Left ventricle myocardium inferior (tissue), 1 donor: ENCODE measurements around the gene C1QA. TPM values are rescaled to one million over a fixed set of nuclear protein-coding genes. Genes with fewer than 3 reads are reported as not detected.

Experiments
- DNase-seq: peaks from one replicate; pipeline ENCODE4 v3.0.0-alpha.2; 2020
- H3K27ac ChIP-seq: fragments of 200-600 bp; replicated peaks from 2 replicates; pipeline ENCODE4 v1.8.0; 2021
- H3K27me3 ChIP-seq: fragments of 200-600 bp; 2 replicates; pipeline ENCODE4 v1.8.0; 2021; ENCODE audit warnings: low read depth
- H3K36me3 ChIP-seq: fragments of 200-600 bp; 2 replicates; pipeline ENCODE4 v1.8.0; 2021
- H3K4me1 ChIP-seq: fragments of 200-600 bp; 2 replicates; pipeline ENCODE4 v1.8.0; 2021
- H3K4me3 ChIP-seq: fragments of 200-600 bp; 2 replicates; pipeline ENCODE4 v1.8.0; 2021; ENCODE audit warnings: mild to moderate bottlenecking, moderate library complexity
- H3K9me3 ChIP-seq: fragments of 200-600 bp; replicated peaks from 2 replicates; pipeline ENCODE4 v1.8.0; 2021
- CTCF ChIP-seq: fragments of 200-600 bp; IDR thresholded peaks from 2 replicates; pipeline ENCODE4 v1.8.0; 2021; ENCODE audit warnings: antibody characterized with exemption, mild to moderate bottlenecking, borderline replicate concordance
- intact Hi-C: fragments of 100-400 bp; cut with micrococcal nuclease; formaldehyde crosslinking; loops from one replicate; pipeline ENCODE4 v1.11.0; 2022
- total RNA-seq: library from RNA; stranded (reverse); fragmentation: NEBNext Ultra II Directional; extraction: Animal tissue kit (Norgen Biotek cat#: 25700); gene quantifications from one replicate; pipeline ENCODE4 v1.2.1, GENCODE V29; 2021
- donor health status: DM: no; HTN: yes; CAD: no; lungs with severe emphysema.

The C1QA gene
- total RNA-seq, 1 donor from 2014 or later = 70.1 TPM

GRCh38 chr1:22592919-22593790, 43.3 kb upstream of the C1QA start:
- Histone ChIP-seq H3K36me3 (no peaks in the 10 kb centered on the region), H3K9me3 (no peaks in the 10 kb centered on the region), H3K4me3 (no peak overlapping the region), H3K4me1 (no peaks in the 10 kb centered on the region), H3K27me3 (peaks cover 88% of the 10 kb centered on the region), H3K27ac (no peak overlapping the region)
- DNase-seq = no peak
- intact Hi-C loops = no loop called here
- TF ChIP-seq CTCF = no peak

- intact Hi-C loops = no loop called here
- Histone ChIP-seq H3K27me3 (peaks cover 87% of the 10 kb centered on the region), H3K4me3 (no peak overlapping the region), H3K4me1 (no peaks in the 10 kb centered on the region), H3K36me3 (no peaks in the 10 kb centered on the region), H3K9me3 (no peaks in the 10 kb centered on the region), H3K27ac (no peak overlapping the region)
- no peak for TF ChIP-seq CTCF
- DNase-seq = no peak
Observed at GRCh38 chr1:22594396-22594795, 42.0 kb upstream of the C1QA start.

- Histone ChIP-seq H3K4me3 (no peak overlapping the region), H3K27me3 (peaks cover 81% of the 10 kb centered on the region), H3K27ac (no peak overlapping the region), H3K36me3 (no peaks in the 10 kb centered on the region), H3K9me3 (no peaks in the 10 kb centered on the region), H3K4me1 (no peaks in the 10 kb centered on the region)
- no peak for TF ChIP-seq CTCF
- no peak for DNase-seq
- intact Hi-C loops = no loop called here
Observed at GRCh38 chr1:22595108-22595507, 41.3 kb upstream of the C1QA start.

- H3K27me3 ChIP-seq = peaks cover 84% of the 10 kb centered on the region
- intact Hi-C loops = no loop called here
Observed at GRCh38 chr1:22597301-22597965, 39.0 kb upstream of the C1QA start.

GRCh38 chr1:22597996-22598395, 38.4 kb upstream of the C1QA start:
- no peak overlapping the region for H3K4me3 ChIP-seq
- H3K36me3 ChIP-seq = no peaks in the 10 kb centered on the region
- H3K9me3 ChIP-seq = no peaks in the 10 kb centered on the region
- DNase-seq = no peak
- peaks cover 84% of the 10 kb centered on the region for H3K27me3 ChIP-seq
- intact Hi-C loops = no loop called here
- H3K27ac ChIP-seq = no peak overlapping the region
- H3K4me1 ChIP-seq = no peaks in the 10 kb centered on the region
- no peak for TF ChIP-seq CTCF

More at GRCh38 chr1:22597301-22597965, 39.0 kb upstream of the C1QA start:
- H3K27ac ChIP-seq = no peak overlapping the region
- no peaks in the 10 kb centered on the region for H3K9me3 ChIP-seq
- H3K36me3 ChIP-seq = no peaks in the 10 kb centered on the region
- H3K4me3 ChIP-seq = no peak overlapping the region
- DNase-seq = no peak
- no peaks in the 10 kb centered on the region for H3K4me1 ChIP-seq
- no peak for TF ChIP-seq CTCF
